ENCODE results near the gene SWAP70.
A peak's percentile ranks its signal among the peaks of the same experiment; 100 is the strongest.

The SWAP70 gene

DNA sequence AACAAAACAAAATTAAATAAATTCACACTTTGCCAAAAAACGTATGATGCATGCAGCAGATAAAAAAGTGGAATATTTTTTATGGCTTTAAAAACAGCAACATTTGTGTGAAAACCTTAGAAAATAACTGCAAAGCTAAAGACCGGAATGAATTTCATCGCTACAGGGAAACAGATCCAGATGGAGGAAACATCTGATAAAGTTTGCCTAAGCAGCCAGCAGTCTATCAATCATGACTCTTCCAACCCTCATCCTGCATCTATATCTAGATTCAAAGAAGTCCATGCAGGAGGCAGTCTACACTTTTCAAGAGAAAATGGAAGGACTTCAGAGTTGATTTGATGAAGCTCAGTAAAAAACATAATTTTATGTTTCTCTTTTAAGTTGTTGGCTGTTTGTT is 126.8 kb downstream of the SWAP70 start:
- no peak for TF ChIP-seq CTCF (IDR thresholded peaks at IDR 0.05; ENCODE audit: unreplicated experiment in 3 of 3)
- no peaks in the 10 kb centered on the region for H3K27me3 Mint-ChIP-seq (ENCODE audit: low read depth)
- H3K36me3 Mint-ChIP-seq (ENCODE audit: low read depth): peaks cover 54% of the 10 kb centered on the region
- no peak overlapping the region for H3K4me3 Mint-ChIP-seq
- no peaks in the 10 kb centered on the region for H3K9me3 Mint-ChIP-seq
- H3K27ac Mint-ChIP-seq: no peak overlapping the region
- H3K4me1 Mint-ChIP-seq: peaks cover 12% of the 10 kb centered on the region

GRCh38 chr11:9796266-9796665 is 132.4 kb downstream of the SWAP70 start:
- Mint-ChIP-seq H3K4me1 (peaks cover 21% of the 10 kb centered on the region), H3K27me3 (ENCODE audit: low read depth) (no peaks in the 10 kb centered on the region), H3K9me3 (no peaks in the 10 kb centered on the region), H3K36me3 (ENCODE audit: low read depth) (peaks cover 39% of the 10 kb centered on the region), H3K27ac (peak overlapping the region in 2 of 3 experiments; percentile 10 to 27), H3K4me3 (no peak overlapping the region)
- TF ChIP-seq CTCF (IDR thresholded peaks at IDR 0.05; ENCODE audit: unreplicated experiment in 3 of 3): no peak

GRCh38 chr11:9796854-9797253 is 133.0 kb downstream of the SWAP70 start:
- peaks cover 27% of the 10 kb centered on the region for H3K4me1 Mint-ChIP-seq
- H3K4me3 Mint-ChIP-seq: no peak overlapping the region
- H3K27me3 Mint-ChIP-seq (ENCODE audit: low read depth): no peaks in the 10 kb centered on the region
- H3K36me3 Mint-ChIP-seq (ENCODE audit: low read depth): peaks cover 33% of the 10 kb centered on the region
- no peaks in the 10 kb centered on the region for H3K9me3 Mint-ChIP-seq
- peak overlapping the region in 2 of 3 experiments; percentile 10 to 16 for H3K27ac Mint-ChIP-seq
- TF ChIP-seq CTCF (IDR thresholded peaks at IDR 0.05; ENCODE audit: unreplicated experiment in 3 of 3): no peak

GRCh38 chr11:9797300-9797699 is 133.4 kb downstream of the SWAP70 start:
- Mint-ChIP-seq H3K4me1 (peaks cover 31% of the 10 kb centered on the region), H3K9me3 (no peaks in the 10 kb centered on the region), H3K27me3 (ENCODE audit: low read depth) (no peaks in the 10 kb centered on the region), H3K4me3 (no peak overlapping the region), H3K27ac (peak overlapping the region in 1 of 3 experiments; percentile 16), H3K36me3 (ENCODE audit: low read depth) (peaks cover 32% of the 10 kb centered on the region)
- TF ChIP-seq CTCF (IDR thresholded peaks at IDR 0.05; ENCODE audit: unreplicated experiment in 3 of 3): no peak

DNA sequence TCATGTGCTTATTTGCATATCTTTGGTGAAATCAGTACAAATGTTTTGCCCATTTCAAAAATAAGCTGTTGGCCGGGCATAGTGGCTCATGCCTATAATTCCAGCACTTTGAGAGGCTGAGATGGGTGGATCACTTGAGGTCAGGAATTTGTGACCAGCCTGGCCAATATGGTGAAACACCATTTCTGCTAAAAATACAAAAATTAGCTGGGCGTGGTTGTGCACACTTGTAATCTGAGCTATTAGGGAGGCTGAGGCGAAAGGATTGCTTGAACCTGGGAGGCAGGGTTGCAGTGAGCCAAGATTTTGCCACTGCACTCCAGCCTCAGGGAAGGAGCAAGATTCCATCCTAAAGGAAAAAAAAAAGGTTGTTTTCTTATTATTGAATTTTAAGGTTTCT is 136.0 kb downstream of the SWAP70 start:
- peaks cover 37% of the 10 kb centered on the region for H3K36me3 Mint-ChIP-seq (ENCODE audit: low read depth)
- peaks cover 51% of the 10 kb centered on the region for H3K4me1 Mint-ChIP-seq
- H3K27me3 Mint-ChIP-seq (ENCODE audit: low read depth): no peaks in the 10 kb centered on the region
- no peak for TF ChIP-seq CTCF (IDR thresholded peaks at IDR 0.05; ENCODE audit: unreplicated experiment in 3 of 3)
- H3K27ac Mint-ChIP-seq: no peak overlapping the region
- H3K4me3 Mint-ChIP-seq: no peak overlapping the region
- H3K9me3 Mint-ChIP-seq: no peaks in the 10 kb centered on the region

- TF ChIP-seq CTCF (IDR thresholded peaks at IDR 0.05; ENCODE audit: unreplicated experiment in 3 of 3): no peak
- no peaks in the 10 kb centered on the region for H3K9me3 Mint-ChIP-seq
- H3K4me1 Mint-ChIP-seq: peaks cover 43% of the 10 kb centered on the region
These were observed 138.5 kb downstream of the SWAP70 start for GRCh38 chr11:9802291-9802861.

More at GRCh38 chr11:9802291-9802861, 138.5 kb downstream of the SWAP70 start:
- no peaks in the 10 kb centered on the region for H3K27me3 Mint-ChIP-seq (ENCODE audit: low read depth)
- no peak overlapping the region for H3K4me3 Mint-ChIP-seq
- H3K36me3 Mint-ChIP-seq (ENCODE audit: low read depth): peaks cover 46% of the 10 kb centered on the region
- peak overlapping the region; percentile 33 to 73 (median 36) for H3K27ac Mint-ChIP-seq

Measured in nephron (organoid).